Activated CD8-positive, alpha-beta T cell treated with anti-CD3 and anti-CD28 coated beads for 36 hours (primary cell): ENCODE results near the gene PPIB. TPM values are rescaled to one million over a fixed set of nuclear protein-coding genes. Genes with fewer than 3 reads are reported as not detected.

ENCODE experiments used
- ATAC-seq: fragments of 200-7000 bp; cut with Tn5 transposase; one replicate; pipeline ENCODE4 v1.10.0; 2021; ENCODE audit warnings: mild to moderate bottlenecking, moderate library complexity
- CTCF ChIA-PET: fragments of 350-600 bp; sonication (Branson Sonifier 250); formaldehyde crosslinking; loops from one replicate; lab custom pipeline; 2021; ENCODE audit warnings: antibody characterized with exemption; lab: Charles Lee
- POLR2A ChIA-PET: fragments of 350-600 bp; sonication (Branson Sonifier 250); formaldehyde crosslinking; loops from one replicate; lab custom pipeline; 2021; ENCODE audit warnings: antibody characterized with exemption; lab: Charles Lee
- DNase-seq: peaks from one replicate; pipeline ENCODE4 v3.0.0-alpha.2; 2020
- H3K27ac Mint-ChIP-seq: one replicate; pipeline ENCODE4 v1.8.0; 2021; ENCODE audit warnings: mild to moderate bottlenecking, mixed read lengths
- H3K27me3 Mint-ChIP-seq: one replicate; pipeline ENCODE4 v1.8.0; 2021; ENCODE audit warnings: mixed read lengths
- H3K36me3 Mint-ChIP-seq: one replicate; pipeline ENCODE4 v1.8.0; 2021; ENCODE audit warnings: low read depth, mixed read lengths
- H3K4me1 Mint-ChIP-seq: one replicate; pipeline ENCODE4 v1.8.0; 2021; ENCODE audit warnings: low read depth, mixed read lengths
- H3K4me3 Mint-ChIP-seq: one replicate; pipeline ENCODE4 v1.8.0; 2021; ENCODE audit warnings: mild to moderate bottlenecking, moderate library complexity, mixed read lengths
- H3K9me3 Mint-ChIP-seq: one replicate; pipeline ENCODE4 v1.8.0; 2021; ENCODE audit warnings: mixed read lengths
- intact Hi-C: fragments of 100-400 bp; cut with micrococcal nuclease; formaldehyde crosslinking; loops from one replicate; pipeline ENCODE4 v1.10.0; 2022
- total RNA-seq, 2 experiments: library from RNA; stranded (reverse); gene quantifications; one replicate each; pipeline ENCODE4 v1.2.3, GENCODE V29; 2021
- TF ChIP-seq, protein P1 (sequence below): fragments of 200-600 bp; IDR thresholded peaks from one replicate; pipeline ENCODE4 v1.8.0; 2022; ENCODE audit warnings: antibody characterized with exemption, mild to moderate bottlenecking

Gene PPIB
- total RNA-seq, 2 experiments from 2014 or later: 223 to 227 TPM

DNA sequence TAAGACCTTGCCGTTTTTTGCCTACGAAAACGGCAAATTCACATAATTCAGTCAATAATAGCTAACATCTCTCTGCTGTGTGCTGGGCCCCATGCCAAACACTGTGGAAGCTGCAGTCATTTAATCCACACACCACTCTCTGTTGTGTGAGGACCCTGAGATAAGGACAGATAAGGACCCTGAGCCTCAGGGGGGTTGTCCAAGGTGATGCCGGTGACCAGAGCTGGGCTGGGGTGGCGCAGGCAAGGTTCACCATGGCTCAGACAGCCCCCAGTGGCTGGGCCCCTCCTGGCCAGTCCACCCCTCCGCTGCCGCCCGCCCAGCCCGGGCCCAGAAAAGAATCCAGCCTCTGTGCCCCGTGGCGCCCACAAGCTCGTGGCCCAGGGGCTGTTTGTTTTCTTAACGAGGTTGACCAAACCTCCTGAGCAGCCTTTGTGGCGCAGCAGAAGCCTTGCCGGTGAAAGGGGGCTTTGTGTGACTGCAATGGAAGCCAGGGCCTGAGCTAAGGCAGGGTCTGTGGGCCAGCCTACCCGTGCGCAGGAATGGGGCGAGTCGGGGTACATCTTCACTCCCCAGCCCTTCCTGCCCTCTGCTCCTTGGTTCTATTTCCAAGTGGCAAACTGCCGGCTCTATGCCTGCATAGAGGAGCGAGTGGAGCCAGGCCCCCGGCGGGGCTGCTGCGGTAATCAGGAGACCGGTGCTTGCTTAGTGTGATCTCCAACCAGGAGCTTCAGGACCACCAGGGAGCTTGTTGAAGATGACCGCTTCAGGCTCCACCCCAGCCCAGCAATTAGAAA, 15.7 kb downstream of the PPIB start:
- no peak for ATAC-seq
- ChIA-PET POLR2A (interaction anchor here (1.0 to 1.7 kb wide), 2 partner anchors 11 to 15 kb away, joined by 3 to 4 read pairs; no protein-coding TSS in a partner anchor), CTCF (interaction anchor here (1.4 to 5.9 kb wide), 2 partner anchors 7 to 25 kb away, joined by 4 to 34 read pairs; no protein-coding TSS in a partner anchor)
- DNase-seq: no peak
- intact Hi-C loops: no loop called here
- Mint-ChIP-seq H3K27me3 (peaks cover 4% of the 10 kb centered on the region), H3K36me3 (peaks cover 3% of the 10 kb centered on the region), H3K4me1 (peaks cover 12% of the 10 kb centered on the region), H3K9me3 (no peaks in the 10 kb centered on the region), H3K27ac (no peak overlapping the region), H3K4me3 (no peak overlapping the region)
- TF ChIP-seq, protein P1, sequence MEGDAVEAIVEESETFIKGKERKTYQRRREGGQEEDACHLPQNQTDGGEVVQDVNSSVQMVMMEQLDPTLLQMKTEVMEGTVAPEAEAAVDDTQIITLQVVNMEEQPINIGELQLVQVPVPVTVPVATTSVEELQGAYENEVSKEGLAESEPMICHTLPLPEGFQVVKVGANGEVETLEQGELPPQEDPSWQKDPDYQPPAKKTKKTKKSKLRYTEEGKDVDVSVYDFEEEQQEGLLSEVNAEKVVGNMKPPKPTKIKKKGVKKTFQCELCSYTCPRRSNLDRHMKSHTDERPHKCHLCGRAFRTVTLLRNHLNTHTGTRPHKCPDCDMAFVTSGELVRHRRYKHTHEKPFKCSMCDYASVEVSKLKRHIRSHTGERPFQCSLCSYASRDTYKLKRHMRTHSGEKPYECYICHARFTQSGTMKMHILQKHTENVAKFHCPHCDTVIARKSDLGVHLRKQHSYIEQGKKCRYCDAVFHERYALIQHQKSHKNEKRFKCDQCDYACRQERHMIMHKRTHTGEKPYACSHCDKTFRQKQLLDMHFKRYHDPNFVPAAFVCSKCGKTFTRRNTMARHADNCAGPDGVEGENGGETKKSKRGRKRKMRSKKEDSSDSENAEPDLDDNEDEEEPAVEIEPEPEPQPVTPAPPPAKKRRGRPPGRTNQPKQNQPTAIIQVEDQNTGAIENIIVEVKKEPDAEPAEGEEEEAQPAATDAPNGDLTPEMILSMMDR: no peak

DNA sequence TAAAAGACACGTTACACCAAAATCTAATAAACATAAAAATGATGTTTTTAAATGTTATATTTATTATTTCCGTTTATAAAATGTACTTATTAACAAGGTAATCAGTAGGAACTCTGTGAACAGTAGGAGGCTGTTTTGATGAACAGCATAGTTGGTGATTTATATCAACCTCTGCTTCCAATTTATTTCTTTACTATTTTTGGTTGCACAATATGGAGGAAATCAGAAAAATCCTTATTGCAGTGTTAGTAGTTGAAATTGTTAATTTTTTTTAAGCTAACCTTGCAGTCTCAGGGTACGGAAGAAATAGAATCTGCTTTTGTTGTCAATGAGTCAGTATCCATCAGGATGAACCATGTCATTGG, 16.3 kb downstream of the PPIB start:
- DNase-seq: no peak
- Mint-ChIP-seq H3K27ac (no peak overlapping the region), H3K36me3 (peaks cover 3% of the 10 kb centered on the region), H3K4me3 (no peak overlapping the region), H3K27me3 (peaks cover 4% of the 10 kb centered on the region), H3K9me3 (no peaks in the 10 kb centered on the region), H3K4me1 (peaks cover 13% of the 10 kb centered on the region)
- TF ChIP-seq, protein P1: no peak
- no peak for ATAC-seq
- ChIA-PET CTCF (interaction anchor here (1.4 to 5.9 kb wide), 2 partner anchors 8 to 24 kb away, joined by 4 to 34 read pairs; no protein-coding TSS in a partner anchor), POLR2A (interaction anchor here (1.0 to 1.7 kb wide), 2 partner anchors 12 to 14 kb away, joined by 3 to 4 read pairs; no protein-coding TSS in a partner anchor)
- intact Hi-C loops: no loop called here

DNA sequence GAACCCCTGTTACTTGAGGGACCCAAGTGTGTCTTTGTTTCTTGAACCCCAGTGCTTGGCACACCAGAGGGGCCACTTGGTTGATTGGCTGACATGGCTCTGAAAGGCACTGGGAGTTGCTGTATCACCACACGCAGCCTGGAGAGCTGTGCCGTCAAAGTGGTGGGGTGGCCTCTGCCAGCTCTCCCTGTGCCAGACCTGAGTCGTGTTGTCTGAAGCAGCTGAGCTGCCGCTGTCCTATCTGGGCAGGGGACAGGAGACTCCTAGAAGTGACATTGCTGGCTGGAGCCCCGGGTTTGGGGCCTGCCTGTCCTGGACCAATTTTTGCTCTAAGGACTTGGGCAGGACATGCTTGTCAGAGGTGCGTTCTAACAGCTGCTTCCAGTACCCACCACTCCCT, 16.8 kb downstream of the PPIB start:
- intact Hi-C loops: no loop called here
- H3K27ac Mint-ChIP-seq: no peak overlapping the region
- H3K4me1 Mint-ChIP-seq: peaks cover 12% of the 10 kb centered on the region
- H3K9me3 Mint-ChIP-seq: no peaks in the 10 kb centered on the region
- DNase-seq (no peak), ATAC-seq (no peak)
- H3K4me3 Mint-ChIP-seq: no peak overlapping the region
- H3K36me3 Mint-ChIP-seq: peaks cover 4% of the 10 kb centered on the region
- peaks cover 4% of the 10 kb centered on the region for H3K27me3 Mint-ChIP-seq
- TF ChIP-seq, protein P1: no peak
- ChIA-PET CTCF (interaction anchor here (1.0 to 5.9 kb wide), 2 partner anchors 8 to 31 kb away, joined by 3 to 34 read pairs; no protein-coding TSS in a partner anchor), POLR2A (interaction anchor here (1.0 to 1.7 kb wide), 5 partner anchors 9 to 16 kb away, joined by 3 to 4 read pairs (median 4); partner anchors contain the start of gene PPIB)

GRCh38 chr15:64144565-64145281, 18.1 kb downstream of the PPIB start:
- no peak for DNase-seq
- H3K9me3 Mint-ChIP-seq: no peaks in the 10 kb centered on the region
- intact Hi-C loops: no loop called here
- no peak overlapping the region for H3K4me3 Mint-ChIP-seq
- H3K36me3 Mint-ChIP-seq: peaks cover 6% of the 10 kb centered on the region
- TF ChIP-seq, protein P1: no peak
- H3K27ac Mint-ChIP-seq: no peak overlapping the region
- no peak for ATAC-seq
- CTCF ChIA-PET: interaction anchor here (5.9 kb wide), 1 partner anchor 10 kb away, joined by 34 read pairs; no protein-coding TSS in a partner anchor
- POLR2A ChIA-PET: interaction anchor here (1.2 kb wide), 2 partner anchors 13 to 18 kb away, joined by 3 to 4 read pairs; partner anchors contain the start of gene PPIB
- H3K27me3 Mint-ChIP-seq: peaks cover 1% of the 10 kb centered on the region
- H3K4me1 Mint-ChIP-seq: peaks cover 6% of the 10 kb centered on the region
